COLO668 (cell line): ENCODE results near the gene RCAN2.

Experiments used
- DNase-seq: peaks from one replicate; lab custom pipeline; 2025; ENCODE audit not compliant: unreplicated experiment; lab: John Stamatoyannopoulos, UW

The RCAN2 gene

GRCh38 chr6:46220352-46221221 lies 270.7 kb downstream of the RCAN2 start:
- DNase-seq: no peak

- no peak for DNase-seq
These were observed 271.6 kb downstream of the RCAN2 start for GRCh38 chr6:46219661-46220060.

GRCh38 chr6:46218457-46218856 lies 272.8 kb downstream of the RCAN2 start:
- no peak for DNase-seq

GRCh38 chr6:46217671-46218131 lies 273.5 kb downstream of the RCAN2 start:
- no peak for DNase-seq

- no peak for DNase-seq
These were observed 274.4 kb downstream of the RCAN2 start for GRCh38 chr6:46216879-46217278.

GRCh38 chr6:46215777-46216176 lies 275.5 kb downstream of the RCAN2 start:
- DNase-seq: no peak

GRCh38 chr6:46215213-46215612 lies 276.0 kb downstream of the RCAN2 start:
- DNase-seq: no peak

- no peak for DNase-seq
These were observed 279.3 kb downstream of the RCAN2 start for GRCh38 chr6:46211917-46212316.

GRCh38 chr6:46210294-46210693 lies 281.0 kb downstream of the RCAN2 start:
- DNase-seq: no peak

GRCh38 chr6:46208303-46208702 lies 282.9 kb downstream of the RCAN2 start:
- DNase-seq: no peak

GRCh38 chr6:46207174-46207573 lies 284.1 kb downstream of the RCAN2 start:
- DNase-seq: no peak

GRCh38 chr6:46204880-46205650 lies 286.2 kb downstream of the RCAN2 start:
- DNase-seq: no peak

GRCh38 chr6:46203391-46204177 lies 287.7 kb downstream of the RCAN2 start:
- DNase-seq: no peak

- no peak for DNase-seq
These were observed 289.5 kb downstream of the RCAN2 start for GRCh38 chr6:46201702-46202101.

GRCh38 chr6:46199387-46199786 lies 291.9 kb downstream of the RCAN2 start:
- DNase-seq: no peak

GRCh38 chr6:46191961-46192360 lies 299.3 kb downstream of the RCAN2 start:
- no peak for DNase-seq

- DNase-seq: no peak
These were observed 300.4 kb downstream of the RCAN2 start for GRCh38 chr6:46190889-46191288.

- no peak for DNase-seq
These were observed 301.5 kb downstream of the RCAN2 start for GRCh38 chr6:46189726-46190125.

GRCh38 chr6:46186583-46186982 lies 304.7 kb downstream of the RCAN2 start:
- no peak for DNase-seq

- DNase-seq: no peak
These were observed 307.1 kb downstream of the RCAN2 start for GRCh38 chr6:46184114-46184513.

- DNase-seq: no peak
These were observed 315.3 kb downstream of the RCAN2 start for GRCh38 chr6:46175976-46176375.
